ENCODE measurements around the gene ADORA1. TPM values are rescaled to one million over a fixed set of nuclear protein-coding genes. Genes with fewer than 3 reads are reported as not detected.

The ADORA1 gene
- total and polyA plus RNA-seq, 11 donors, result 0.81 to 17.8 (median 9.5) TPM

DNA sequence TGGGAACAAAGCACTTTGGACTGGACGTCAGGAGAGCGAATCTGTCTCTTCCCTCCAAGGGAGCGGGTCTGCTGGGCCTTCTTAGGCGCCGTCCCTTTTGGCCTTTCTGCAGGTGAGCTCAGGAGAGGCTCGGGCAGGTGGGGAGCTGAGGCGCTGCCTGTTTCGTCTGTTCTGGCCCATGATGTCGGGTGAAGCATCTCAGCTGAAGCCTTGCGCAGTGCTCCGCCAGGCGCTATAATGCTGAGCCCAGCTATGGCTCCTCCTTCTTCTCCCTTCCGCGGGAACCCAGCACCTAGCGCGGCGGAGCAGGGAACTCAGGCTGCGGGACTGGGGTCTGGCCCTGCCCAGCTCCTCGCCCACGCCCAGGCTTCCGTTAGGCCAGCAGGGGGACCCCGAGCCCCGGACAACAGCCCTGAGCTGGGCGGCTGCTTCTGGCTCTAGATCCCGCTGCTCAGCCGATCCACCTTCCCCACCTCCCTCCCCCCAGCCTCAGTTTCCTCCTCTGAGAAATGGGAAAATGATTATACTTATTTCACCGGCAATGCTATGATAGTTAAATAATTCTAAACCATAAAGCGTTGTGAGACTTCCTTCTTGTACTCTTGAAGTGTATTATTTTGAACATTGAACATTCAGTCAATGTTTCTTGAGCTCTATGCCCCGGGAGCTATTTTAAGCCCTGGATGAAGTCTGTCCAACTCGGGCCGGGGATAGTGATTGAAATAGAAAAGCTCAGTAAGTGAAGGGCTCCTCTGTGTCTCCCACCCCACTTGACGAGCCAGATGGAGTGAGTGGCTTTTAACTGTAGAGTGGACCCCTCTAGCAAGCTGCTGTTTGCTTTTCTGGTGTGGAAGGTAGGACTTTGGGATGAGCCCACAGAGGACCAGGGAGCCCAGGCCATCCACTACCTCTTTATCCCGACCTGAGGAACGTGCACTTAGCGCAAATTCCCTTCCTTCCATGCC lies 9.6 kb upstream of the ADORA1 start:
- H3K4me3 ChIP-seq, result no peak overlapping the region
- H3K9me3 ChIP-seq, result no peaks in the 10 kb centered on the region
- ATAC-seq (peak; percentile 83 to 97 (median 94)), DNase-seq (peak; percentile 74 to 87 (median 80))
- H3K36me3 ChIP-seq, result no peaks in the 10 kb centered on the region
- no peak overlapping the region for H3K27ac ChIP-seq
- TF ChIP-seq, protein P1, sequence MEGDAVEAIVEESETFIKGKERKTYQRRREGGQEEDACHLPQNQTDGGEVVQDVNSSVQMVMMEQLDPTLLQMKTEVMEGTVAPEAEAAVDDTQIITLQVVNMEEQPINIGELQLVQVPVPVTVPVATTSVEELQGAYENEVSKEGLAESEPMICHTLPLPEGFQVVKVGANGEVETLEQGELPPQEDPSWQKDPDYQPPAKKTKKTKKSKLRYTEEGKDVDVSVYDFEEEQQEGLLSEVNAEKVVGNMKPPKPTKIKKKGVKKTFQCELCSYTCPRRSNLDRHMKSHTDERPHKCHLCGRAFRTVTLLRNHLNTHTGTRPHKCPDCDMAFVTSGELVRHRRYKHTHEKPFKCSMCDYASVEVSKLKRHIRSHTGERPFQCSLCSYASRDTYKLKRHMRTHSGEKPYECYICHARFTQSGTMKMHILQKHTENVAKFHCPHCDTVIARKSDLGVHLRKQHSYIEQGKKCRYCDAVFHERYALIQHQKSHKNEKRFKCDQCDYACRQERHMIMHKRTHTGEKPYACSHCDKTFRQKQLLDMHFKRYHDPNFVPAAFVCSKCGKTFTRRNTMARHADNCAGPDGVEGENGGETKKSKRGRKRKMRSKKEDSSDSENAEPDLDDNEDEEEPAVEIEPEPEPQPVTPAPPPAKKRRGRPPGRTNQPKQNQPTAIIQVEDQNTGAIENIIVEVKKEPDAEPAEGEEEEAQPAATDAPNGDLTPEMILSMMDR (IDR thresholded peaks at IDR 0.05), result peak; percentile 61 to 83 (median 78)
- TF ChIP-seq POLR2A (IDR thresholded peaks at IDR 0.05), result no peak
- 19 to 25% (median 22%) methylated on average over 26 to 35 of the region's 35 CpGs for whole genome bisulfite sequencing, 4 donors
- peaks cover 0 to 54% (median 12%) of the 10 kb centered on the region in 9 donors for H3K27me3 ChIP-seq
- peaks cover 0 to 11% (median 3%) of the 10 kb centered on the region in 12 donors for H3K4me1 ChIP-seq
- intact Hi-C loops (cut with DNase I), result loop anchor here (1.0 to 5.0 kb wide), 8 partner anchors 54 to 99 kb away; no protein-coding TSS in a partner anchor

DNA sequence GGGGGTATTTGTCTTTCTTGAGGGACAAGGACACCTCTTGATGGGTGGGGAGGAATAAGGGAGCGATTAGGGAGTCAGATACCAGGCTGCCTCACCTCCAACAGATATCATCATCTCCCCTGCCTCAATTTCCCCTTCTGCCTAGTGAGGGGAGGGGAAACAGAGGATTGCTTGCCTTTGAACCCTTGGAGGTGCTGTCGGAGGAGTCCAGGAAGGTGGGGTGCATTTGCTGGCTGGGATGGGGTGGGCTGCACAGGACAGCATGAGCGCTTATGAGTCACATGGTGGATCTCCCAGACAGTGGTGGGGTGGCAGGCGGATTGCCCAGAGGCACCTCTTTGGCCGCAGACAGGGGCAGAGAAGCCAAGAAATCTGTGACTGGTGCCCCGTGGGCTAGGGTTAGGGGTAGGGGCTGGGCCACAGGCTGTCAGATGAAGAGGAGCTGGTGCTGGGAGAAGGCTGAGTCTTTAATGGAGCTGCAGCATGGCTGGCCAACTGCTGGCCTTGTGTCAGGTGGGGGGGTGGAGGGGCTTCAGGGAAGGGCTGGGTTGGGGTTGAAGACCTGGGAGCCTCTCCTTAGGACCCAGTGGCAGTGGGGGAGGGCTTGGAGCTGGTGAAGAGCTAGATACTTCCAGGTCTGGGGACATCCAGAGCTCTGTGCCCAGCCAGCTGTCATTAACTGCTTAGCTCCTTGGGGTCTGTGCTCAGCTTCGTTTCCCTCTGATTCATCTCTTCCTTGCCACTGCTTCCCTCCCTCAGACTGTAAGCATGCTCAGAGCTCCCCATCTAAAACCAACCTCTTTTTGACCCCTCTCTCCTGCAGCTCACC lies 7.0 kb upstream of the ADORA1 start:
- DNase-seq (no peak), ATAC-seq (no peak)
- 76 to 85% (median 80%) methylated on average over 7 of the region's 7 CpGs for WGBS, 4 donors
- Histone ChIP-seq H3K27ac (no peak overlapping the region), H3K36me3 (no peaks in the 10 kb centered on the region), H3K4me3 (no peak overlapping the region), H3K9me3 (no peaks in the 10 kb centered on the region), H3K4me1 (peaks cover 0 to 11% (median 3%) of the 10 kb centered on the region in 12 donors), H3K27me3 (peaks cover 0 to 70% (median 12%) of the 10 kb centered on the region in 9 donors)
- TF ChIP-seq POLR2A (IDR thresholded peaks at IDR 0.05), result no peak
- TF ChIP-seq, protein P1 (IDR thresholded peaks at IDR 0.05), result no peak
- intact Hi-C loops (cut with DNase I), result no loop called here

DNA sequence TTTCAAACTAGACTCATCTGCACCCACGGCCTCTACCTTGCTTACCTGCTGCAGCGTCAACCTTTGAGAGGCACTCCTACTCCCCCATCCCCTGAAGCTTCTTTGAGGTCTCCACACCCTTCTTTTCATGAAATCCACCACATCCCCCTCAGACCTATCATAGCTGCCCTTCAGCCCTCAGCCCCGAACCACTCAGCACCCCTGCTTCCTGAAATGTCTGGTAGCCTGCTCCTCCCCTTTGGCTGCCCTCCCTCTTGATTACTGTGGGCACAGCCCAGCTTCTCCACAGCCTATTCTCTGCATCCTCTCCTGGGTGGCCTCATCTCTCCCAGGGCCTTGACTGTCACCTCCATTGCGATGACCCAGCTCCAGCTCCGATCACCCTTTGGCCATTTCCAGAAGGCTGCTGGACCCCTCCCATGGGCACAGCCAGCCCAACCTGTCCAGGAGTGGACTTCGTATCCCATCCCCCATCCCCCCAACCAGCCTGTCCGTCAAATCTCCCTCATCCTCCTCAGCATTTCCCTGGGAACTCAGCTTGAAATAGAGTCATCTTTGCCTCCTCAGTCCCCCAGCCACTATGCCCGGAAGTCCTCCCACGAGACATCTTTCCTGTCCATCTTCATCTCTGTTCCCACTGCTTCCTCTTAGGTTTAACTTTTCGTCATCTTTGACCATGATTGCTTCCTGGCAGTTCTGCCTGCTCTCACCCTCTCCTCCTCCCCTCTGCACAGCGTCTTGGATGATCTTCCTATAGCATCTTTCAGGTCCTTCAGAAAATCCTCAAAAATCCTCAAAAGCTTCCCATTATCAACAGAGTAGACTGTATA lies 6.1 kb upstream of the ADORA1 start:
- no peak for DNase-seq

More for the DNA sequence above, 6.1 kb upstream of the ADORA1 start:
- no peak for ATAC-seq
- TF ChIP-seq, protein P1 (IDR thresholded peaks at IDR 0.05), result no peak
- TF ChIP-seq POLR2A (IDR thresholded peaks at IDR 0.05), result no peak
- no peaks in the 10 kb centered on the region for H3K9me3 ChIP-seq
- H3K27ac ChIP-seq, result no peak overlapping the region
- peaks cover 0 to 75% (median 12%) of the 10 kb centered on the region in 9 donors for H3K27me3 ChIP-seq
- H3K4me1 ChIP-seq, result peaks cover 0 to 16% (median 6%) of the 10 kb centered on the region in 12 donors
- no peaks in the 10 kb centered on the region for H3K36me3 ChIP-seq
- 56 to 71% (median 67%) methylated on average over 11 of the region's 11 CpGs for WGBS, 4 donors
- intact Hi-C loops (cut with DNase I), result no loop called here
- no peak overlapping the region for H3K4me3 ChIP-seq

All from heart left ventricle (tissue), 16 donors.